Nephron progenitor cell (in vitro differentiated cells): ENCODE measurements around the gene TRIM8.

Experiments used
- DNase-seq: peaks from one replicate; pipeline ENCODE4 v3.0.0; 2021
- H3K27ac Mint-ChIP-seq: 2 replicates; pipeline ENCODE4 v1.8.0; 2021; ENCODE audit warnings: mild to moderate bottlenecking, moderate library complexity, mixed read lengths
- H3K27me3 Mint-ChIP-seq: 2 replicates; pipeline ENCODE4 v1.8.0; 2021; ENCODE audit warnings: mild to moderate bottlenecking, low read depth, mixed read lengths; ENCODE audit not compliant: poor library complexity
- H3K36me3 Mint-ChIP-seq: 2 replicates; pipeline ENCODE4 v1.8.0; 2021; ENCODE audit warnings: low read depth, mixed read lengths
- H3K4me1 Mint-ChIP-seq: 2 replicates; pipeline ENCODE4 v1.8.0; 2021; ENCODE audit warnings: mixed read lengths
- H3K4me3 Mint-ChIP-seq: 2 replicates; pipeline ENCODE4 v1.8.0; 2021; ENCODE audit warnings: mild to moderate bottlenecking, moderate library complexity, mixed read lengths
- H3K9me3 Mint-ChIP-seq: 2 replicates; pipeline ENCODE4 v1.8.0; 2021; ENCODE audit warnings: mild to moderate bottlenecking, moderate library complexity, mixed read lengths
- CTCF ChIP-seq: fragments of 200-600 bp; sonication (generic); IDR thresholded peaks from 2 replicates; pipeline ENCODE4 v1.5.0; 2021; ENCODE audit warnings: antibody characterized with exemption

The TRIM8 gene

GRCh38 chr10:102617041-102617440 is 27.2 kb upstream of the TRIM8 start:
- DNase-seq, result no peak
- no peaks in the 10 kb centered on the region for H3K9me3 Mint-ChIP-seq
- no peak overlapping the region for H3K4me3 Mint-ChIP-seq
- H3K27ac Mint-ChIP-seq, result peak overlapping the region; percentile 79
- no peak for TF ChIP-seq CTCF
- H3K4me1 Mint-ChIP-seq, result peaks cover 72% of the 10 kb centered on the region
- H3K36me3 Mint-ChIP-seq, result peaks cover 11% of the 10 kb centered on the region
- H3K27me3 Mint-ChIP-seq, result peaks cover 3% of the 10 kb centered on the region

- Mint-ChIP-seq H3K27ac (peak overlapping the region; percentile 60), H3K4me1 (peaks cover 66% of the 10 kb centered on the region), H3K27me3 (peaks cover 3% of the 10 kb centered on the region), H3K9me3 (no peaks in the 10 kb centered on the region), H3K36me3 (peaks cover 11% of the 10 kb centered on the region), H3K4me3 (no peak overlapping the region)
- DNase-seq, result no peak
- TF ChIP-seq CTCF, result no peak
Observed at GRCh38 chr10:102617816-102618215, 26.5 kb upstream of the TRIM8 start.

- Mint-ChIP-seq H3K9me3 (no peaks in the 10 kb centered on the region), H3K27me3 (peaks cover 3% of the 10 kb centered on the region), H3K4me3 (no peak overlapping the region), H3K36me3 (peaks cover 23% of the 10 kb centered on the region), H3K4me1 (peaks cover 62% of the 10 kb centered on the region), H3K27ac (peak overlapping the region; percentile 87)
- no peak for TF ChIP-seq CTCF
- DNase-seq, result no peak
Observed at GRCh38 chr10:102619281-102619981, 24.8 kb upstream of the TRIM8 start.

- Mint-ChIP-seq H3K36me3 (peaks cover 26% of the 10 kb centered on the region), H3K27me3 (peaks cover under 1% of the 10 kb centered on the region), H3K4me3 (no peak overlapping the region), H3K27ac (peak overlapping the region; percentile 87), H3K4me1 (peaks cover 65% of the 10 kb centered on the region), H3K9me3 (no peaks in the 10 kb centered on the region)
- no peak for TF ChIP-seq CTCF
- no peak for DNase-seq
Observed at GRCh38 chr10:102620138-102620590, 24.1 kb upstream of the TRIM8 start.

- Mint-ChIP-seq H3K9me3 (no peaks in the 10 kb centered on the region), H3K27me3 (no peaks in the 10 kb centered on the region), H3K4me3 (no peak overlapping the region), H3K27ac (no peak overlapping the region), H3K36me3 (peaks cover 26% of the 10 kb centered on the region), H3K4me1 (peaks cover 65% of the 10 kb centered on the region)
- no peak for DNase-seq
- TF ChIP-seq CTCF, result no peak
Observed at GRCh38 chr10:102620591-102621442, 23.5 kb upstream of the TRIM8 start.
